Glutamatergic neuron (in vitro differentiated cells): Measurements from ENCODE around the gene LDLRAD4. TPM values are rescaled to one million over a fixed set of nuclear protein-coding genes. Genes with fewer than 3 reads are reported as not detected.

Source experiments
- DNase-seq: peaks from one replicate; pipeline ENCODE4 v3.0.0; 2022
- H3K27ac Mint-ChIP-seq: one replicate; pipeline ENCODE4 v1.8.0; 2020; ENCODE audit warnings: mild to moderate bottlenecking, mixed read lengths, inconsistent platforms; ENCODE audit not compliant: unreplicated experiment
- H3K27me3 Mint-ChIP-seq: one replicate; pipeline ENCODE4 v1.8.0; 2020; ENCODE audit warnings: mild to moderate bottlenecking, moderate library complexity, mixed read lengths, inconsistent platforms; ENCODE audit not compliant: unreplicated experiment
- H3K36me3 Mint-ChIP-seq: one replicate; pipeline ENCODE4 v1.8.0; 2020; ENCODE audit warnings: mild to moderate bottlenecking, mixed read lengths, inconsistent platforms; ENCODE audit not compliant: unreplicated experiment
- H3K4me1 Mint-ChIP-seq: one replicate; pipeline ENCODE4 v1.8.0; 2020; ENCODE audit warnings: mild to moderate bottlenecking, low read depth, mixed read lengths, inconsistent platforms; ENCODE audit not compliant: unreplicated experiment
- H3K4me3 Mint-ChIP-seq: one replicate; pipeline ENCODE4 v1.8.0; 2020; ENCODE audit warnings: mild to moderate bottlenecking, mixed read lengths, inconsistent platforms; ENCODE audit not compliant: unreplicated experiment
- H3K9me3 Mint-ChIP-seq: one replicate; pipeline ENCODE4 v1.8.0; 2020; ENCODE audit warnings: mild to moderate bottlenecking, moderate library complexity, mixed read lengths, inconsistent platforms; ENCODE audit not compliant: unreplicated experiment
- total RNA-seq: library from RNA; stranded (reverse); fragmentation: NEBNext Ultra II Directional; extraction: Animal tissue kit (Norgen Biotek cat#: 25700); gene quantifications from one replicate; pipeline ENCODE4 v1.2.1, GENCODE V29; 2021; ENCODE audit not compliant: unreplicated experiment
- TF ChIP-seq, protein P1 (sequence below): fragments of 200-600 bp; sonication (generic); IDR thresholded peaks from one replicate; pipeline ENCODE4 v1.5.0; 2021; ENCODE audit not compliant: partially characterized antibody, unreplicated experiment

LDLRAD4 gene
- total RNA-seq, 1 donor from 2014 or later, result 0.29 TPM

DNA sequence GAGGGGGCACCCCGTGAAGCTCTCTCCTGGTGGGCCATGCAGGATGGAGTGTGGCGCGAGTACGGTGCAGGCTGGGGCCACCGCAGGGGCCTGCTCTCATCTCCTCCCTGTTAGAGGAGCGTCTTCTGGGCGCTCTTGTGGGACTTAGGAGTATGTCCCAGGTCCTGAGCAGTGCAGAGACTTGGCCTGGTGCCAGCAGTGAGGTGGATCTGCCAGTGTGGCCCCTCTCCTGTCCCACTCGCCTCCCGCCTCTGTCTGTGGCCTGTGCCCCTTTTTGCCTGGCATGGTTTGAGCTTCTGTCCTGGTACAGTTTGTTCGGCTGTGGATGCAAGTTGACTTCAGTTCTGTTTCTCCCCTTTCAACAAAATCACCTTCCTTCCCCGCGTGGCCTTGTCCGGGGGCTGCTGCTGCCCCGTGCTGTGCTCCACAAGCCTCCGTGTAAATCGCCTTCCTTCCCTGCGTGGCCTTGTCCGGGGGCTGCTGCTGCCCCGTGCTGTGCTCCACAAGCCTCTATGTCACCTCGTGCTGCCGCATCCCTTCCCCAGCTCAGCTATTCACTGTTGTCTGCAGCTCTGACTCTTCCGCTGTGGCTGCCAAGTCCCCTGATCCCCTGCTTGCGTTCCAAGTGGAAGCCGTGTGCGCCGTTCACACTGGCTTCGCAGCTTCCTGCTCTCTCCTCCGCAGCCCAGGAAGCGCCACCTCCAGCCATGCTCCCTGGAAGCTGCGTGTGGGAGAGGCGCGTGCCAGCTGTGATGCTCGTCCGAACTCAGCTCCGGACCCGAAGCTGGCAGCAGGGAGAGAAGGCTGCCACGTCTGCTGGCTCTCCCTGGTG is 13.7 kb downstream of the LDLRAD4 start:
- TF ChIP-seq, protein P1, sequence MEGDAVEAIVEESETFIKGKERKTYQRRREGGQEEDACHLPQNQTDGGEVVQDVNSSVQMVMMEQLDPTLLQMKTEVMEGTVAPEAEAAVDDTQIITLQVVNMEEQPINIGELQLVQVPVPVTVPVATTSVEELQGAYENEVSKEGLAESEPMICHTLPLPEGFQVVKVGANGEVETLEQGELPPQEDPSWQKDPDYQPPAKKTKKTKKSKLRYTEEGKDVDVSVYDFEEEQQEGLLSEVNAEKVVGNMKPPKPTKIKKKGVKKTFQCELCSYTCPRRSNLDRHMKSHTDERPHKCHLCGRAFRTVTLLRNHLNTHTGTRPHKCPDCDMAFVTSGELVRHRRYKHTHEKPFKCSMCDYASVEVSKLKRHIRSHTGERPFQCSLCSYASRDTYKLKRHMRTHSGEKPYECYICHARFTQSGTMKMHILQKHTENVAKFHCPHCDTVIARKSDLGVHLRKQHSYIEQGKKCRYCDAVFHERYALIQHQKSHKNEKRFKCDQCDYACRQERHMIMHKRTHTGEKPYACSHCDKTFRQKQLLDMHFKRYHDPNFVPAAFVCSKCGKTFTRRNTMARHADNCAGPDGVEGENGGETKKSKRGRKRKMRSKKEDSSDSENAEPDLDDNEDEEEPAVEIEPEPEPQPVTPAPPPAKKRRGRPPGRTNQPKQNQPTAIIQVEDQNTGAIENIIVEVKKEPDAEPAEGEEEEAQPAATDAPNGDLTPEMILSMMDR, result no peak

DNA sequence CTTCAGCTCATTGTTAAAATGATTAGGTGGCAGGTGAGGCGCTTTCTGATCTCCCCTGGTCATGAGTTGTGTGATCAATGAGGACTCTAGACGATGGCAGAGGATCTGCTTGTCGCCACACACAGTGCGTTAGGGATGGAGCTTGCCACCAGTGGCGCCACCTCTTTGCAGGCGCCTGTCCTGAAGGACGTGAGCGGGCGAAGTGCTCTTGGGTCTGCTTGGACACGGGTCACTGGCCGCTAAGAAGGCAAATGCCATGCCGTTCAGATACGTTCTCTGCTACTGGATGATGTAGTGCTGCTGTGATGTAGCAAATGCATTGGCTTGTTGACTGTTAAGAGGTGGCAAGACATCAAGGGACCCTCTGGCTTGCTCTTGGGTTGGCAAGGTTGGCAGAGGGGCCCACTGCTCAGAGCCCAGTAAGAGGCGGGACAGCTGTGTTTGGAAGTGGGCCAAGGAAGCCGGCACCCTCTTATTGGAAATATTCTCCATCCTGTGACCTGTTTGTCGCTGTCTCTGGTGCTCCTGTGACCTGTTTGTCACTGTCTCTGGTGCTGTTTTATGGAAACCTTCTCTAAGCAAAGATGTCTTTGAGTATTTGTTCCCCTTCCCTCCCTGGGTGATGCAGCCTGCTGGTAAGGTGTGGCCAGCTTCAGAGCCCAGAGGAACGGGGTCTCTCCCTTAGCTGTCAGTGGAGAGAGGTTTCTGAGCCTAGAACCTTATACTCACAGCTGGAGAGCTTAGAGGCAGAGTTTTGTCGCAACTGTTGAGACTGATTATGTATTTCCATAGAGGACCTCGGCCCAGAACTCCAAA is 14.6 kb downstream of the LDLRAD4 start:
- no peak for DNase-seq
- peaks cover 4% of the 10 kb centered on the region for H3K4me1 Mint-ChIP-seq
- no peaks in the 10 kb centered on the region for H3K9me3 Mint-ChIP-seq
- no peak overlapping the region for H3K4me3 Mint-ChIP-seq
- no peaks in the 10 kb centered on the region for H3K36me3 Mint-ChIP-seq
- H3K27ac Mint-ChIP-seq, result no peak overlapping the region
- H3K27me3 Mint-ChIP-seq, result no peaks in the 10 kb centered on the region
- TF ChIP-seq, protein P1, result no peak

More for the DNA sequence above, 13.7 kb downstream of the LDLRAD4 start:
- no peaks in the 10 kb centered on the region for H3K9me3 Mint-ChIP-seq
- no peaks in the 10 kb centered on the region for H3K27me3 Mint-ChIP-seq
- no peak for DNase-seq
- H3K27ac Mint-ChIP-seq, result peak overlapping the region; percentile 52
- H3K4me3 Mint-ChIP-seq, result no peak overlapping the region
- H3K4me1 Mint-ChIP-seq, result peaks cover 4% of the 10 kb centered on the region
- no peaks in the 10 kb centered on the region for H3K36me3 Mint-ChIP-seq

DNA sequence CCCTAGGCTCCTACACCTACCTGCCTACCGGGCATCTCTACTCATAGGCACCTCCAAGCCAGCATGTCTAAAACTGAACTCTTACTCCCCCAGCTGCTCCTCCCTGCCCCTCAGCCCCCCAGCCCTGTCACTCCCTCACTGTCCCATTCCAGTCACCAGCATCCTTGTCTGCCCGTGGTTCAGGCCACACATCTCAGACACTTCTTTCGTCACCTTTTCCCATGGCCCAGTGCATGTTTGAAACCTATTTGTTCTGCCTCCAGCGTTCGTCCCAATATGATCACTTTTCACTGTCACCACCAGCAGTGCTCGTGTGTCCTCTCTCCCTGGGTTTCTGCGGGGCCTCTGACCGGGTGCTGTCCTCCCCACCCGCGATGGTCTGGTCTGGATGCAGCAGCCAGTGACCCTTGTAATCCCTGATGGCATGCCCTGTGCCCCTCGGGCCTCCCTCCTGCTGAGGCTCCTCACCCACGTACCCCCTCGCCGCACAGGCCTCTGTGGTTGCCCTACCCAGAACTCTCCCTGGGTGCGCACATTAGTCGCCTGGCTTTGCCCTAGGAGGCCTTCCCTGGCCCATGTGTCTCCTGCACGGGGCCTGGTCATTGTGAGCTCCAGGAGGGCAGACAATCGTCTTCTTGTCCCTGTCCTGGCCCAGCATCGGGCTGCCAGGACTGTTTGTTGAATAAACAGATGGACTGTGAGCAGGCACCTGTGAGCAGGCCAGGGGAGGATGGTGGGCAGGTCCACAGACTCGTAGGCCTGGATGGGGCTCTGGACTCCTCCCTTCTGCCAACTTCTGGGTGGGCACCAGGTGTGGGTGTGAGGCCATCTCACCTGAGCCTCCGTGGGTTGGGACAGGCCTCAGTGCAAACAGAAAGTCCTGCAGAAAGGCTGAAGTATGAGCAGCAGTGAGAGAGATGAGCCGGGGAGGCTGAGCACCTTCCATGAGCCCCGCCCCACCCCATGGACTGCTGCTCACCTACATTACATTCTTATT is 15.5 kb downstream of the LDLRAD4 start:
- Mint-ChIP-seq H3K9me3 (no peaks in the 10 kb centered on the region), H3K4me1 (peaks cover 4% of the 10 kb centered on the region), H3K4me3 (no peak overlapping the region), H3K36me3 (no peaks in the 10 kb centered on the region), H3K27me3 (no peaks in the 10 kb centered on the region), H3K27ac (no peak overlapping the region)
- TF ChIP-seq, protein P1, result no peak
- no peak for DNase-seq

DNA sequence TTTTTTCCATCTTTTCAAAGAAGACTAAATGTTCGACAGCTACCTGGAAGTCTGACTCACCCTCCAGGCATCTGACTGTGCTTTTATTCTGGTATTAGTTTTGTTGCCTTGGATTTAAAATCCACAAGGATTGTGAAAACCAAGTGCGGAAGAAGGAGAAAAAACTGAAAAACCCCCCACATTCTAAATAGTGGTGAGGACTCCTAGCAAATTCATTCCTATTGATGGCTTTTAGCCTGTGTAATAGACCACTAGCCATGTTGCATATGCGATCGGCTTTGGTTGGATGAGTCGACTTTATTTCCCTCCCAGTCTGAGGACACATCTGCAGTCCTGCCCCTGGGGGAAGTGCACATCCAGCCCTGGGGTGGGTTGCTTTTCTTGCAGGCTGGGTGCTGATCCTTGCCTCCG is 16.9 kb downstream of the LDLRAD4 start:
- no peak for DNase-seq
- H3K27ac Mint-ChIP-seq, result no peak overlapping the region
- no peaks in the 10 kb centered on the region for H3K9me3 Mint-ChIP-seq
- no peak overlapping the region for H3K4me3 Mint-ChIP-seq
- H3K27me3 Mint-ChIP-seq, result no peaks in the 10 kb centered on the region
- TF ChIP-seq, protein P1, result no peak
- no peaks in the 10 kb centered on the region for H3K36me3 Mint-ChIP-seq
- peaks cover 4% of the 10 kb centered on the region for H3K4me1 Mint-ChIP-seq
